ENCODE data around the gene TCEA2.

The TCEA2 gene

GRCh38 chr20:64062596-64063388 is at the start of gene TCEA2:
TSS of gene TCEA2 (plus strand) at chr20:64063198. CDS start at chr20:64063313, 115 bp downstream.
- peak; percentile 91 to 96 (median 93) for DNase-seq (ENCODE audit: low read depth in 3 of 3)

DNA sequence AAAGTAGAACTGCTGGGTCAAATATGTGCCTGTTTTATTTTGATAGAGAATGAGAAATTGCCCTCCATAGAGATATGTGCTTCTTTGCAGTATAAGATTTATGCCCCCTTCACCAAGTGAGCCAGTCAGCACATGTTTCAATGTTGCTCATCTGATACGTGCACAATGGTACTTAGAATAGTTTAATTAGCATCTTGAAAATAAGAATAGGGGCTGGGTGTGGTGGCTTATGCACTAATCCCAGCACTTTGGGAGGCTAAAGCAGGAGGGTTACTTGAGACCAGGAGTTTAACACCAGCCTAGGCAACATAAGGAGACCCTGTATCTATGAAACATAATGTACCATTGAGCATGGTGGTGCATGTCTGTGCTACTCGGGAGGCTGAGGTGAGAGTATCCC is 47.4 kb upstream of the TCEA2 start:
- no peak for DNase-seq (ENCODE audit: low read depth in 3 of 3)

GRCh38 chr20:64021124-64021975 is 41.6 kb upstream of the TCEA2 start:
- no peak for DNase-seq (ENCODE audit: low read depth in 3 of 3)

- DNase-seq (ENCODE audit: low read depth in 3 of 3): no peak
These were observed 40.2 kb upstream of the TCEA2 start for GRCh38 chr20:64022671-64023360.

GRCh38 chr20:64023361-64024140 is 39.4 kb upstream of the TCEA2 start:
- DNase-seq (ENCODE audit: low read depth in 3 of 3): no peak

GRCh38 chr20:64024141-64024990 is 38.6 kb upstream of the TCEA2 start:
- no peak for DNase-seq (ENCODE audit: low read depth in 3 of 3)

- no peak for DNase-seq (ENCODE audit: low read depth in 3 of 3)
These were observed 37.7 kb upstream of the TCEA2 start for GRCh38 chr20:64025101-64025825.

DNA sequence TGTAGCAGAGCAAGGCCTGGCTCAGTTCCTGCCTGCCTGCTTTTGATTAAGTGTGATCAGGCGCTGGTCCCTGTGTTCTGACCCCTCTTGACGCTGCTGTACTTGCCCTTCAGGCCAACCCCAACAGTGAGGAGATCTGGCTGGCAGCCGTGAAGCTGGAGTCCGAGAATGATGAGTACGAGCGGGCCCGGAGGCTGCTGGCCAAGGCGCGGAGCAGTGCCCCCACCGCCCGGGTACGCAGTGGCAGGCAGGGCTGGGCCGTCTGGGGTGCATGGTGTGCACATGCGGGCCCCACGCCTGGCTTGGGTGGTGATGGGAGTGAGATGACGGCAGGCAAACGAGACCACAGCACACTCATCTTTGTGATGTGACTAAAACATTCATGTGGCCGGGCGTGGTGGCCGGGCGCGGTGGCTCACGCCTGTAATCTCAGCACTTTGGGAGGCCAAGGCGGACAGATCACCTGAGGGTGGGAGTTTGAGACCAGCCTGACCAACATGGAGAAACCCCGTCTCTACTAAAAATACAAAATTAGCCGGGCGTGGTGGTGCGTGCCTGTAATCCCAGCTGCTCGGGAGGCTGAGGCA is 37.1 kb upstream of the TCEA2 start:
- no peak for DNase-seq (ENCODE audit: low read depth in 3 of 3)

DNA sequence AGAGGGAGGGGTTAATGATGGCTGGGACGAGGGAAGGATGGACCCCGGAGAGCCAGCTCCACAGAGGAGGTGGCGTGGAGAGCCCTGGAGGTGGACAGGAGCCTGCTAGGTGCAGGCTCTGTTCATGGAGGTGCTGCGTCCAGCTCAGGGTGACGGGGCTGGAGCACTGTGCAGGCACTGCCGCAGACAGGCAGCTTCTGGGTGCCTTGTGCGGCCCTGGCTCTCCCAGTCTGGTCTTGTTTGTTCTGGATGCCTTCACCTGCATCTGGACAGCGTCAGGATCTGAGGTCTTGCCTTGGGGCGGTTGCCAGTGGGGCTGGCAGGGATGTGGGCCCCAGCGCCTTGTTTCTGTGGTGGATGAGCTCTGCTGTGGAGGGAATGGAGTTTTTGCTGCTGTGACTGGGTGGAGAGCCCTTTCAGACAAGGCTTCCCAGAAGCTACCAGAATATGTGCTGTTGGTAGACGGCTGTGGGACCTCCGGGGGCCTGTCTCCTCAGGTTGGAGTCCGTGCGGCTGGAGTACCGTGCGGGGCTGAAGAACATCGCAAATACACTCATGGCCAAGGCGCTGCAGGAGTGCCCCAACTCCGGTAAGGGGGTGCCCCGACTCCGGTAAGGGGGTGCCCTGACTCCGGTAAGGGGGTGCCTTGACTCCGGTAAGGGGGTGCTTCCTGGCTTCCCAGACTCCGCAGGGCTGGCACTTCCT is 34.9 kb upstream of the TCEA2 start:
- DNase-seq (ENCODE audit: low read depth in 3 of 3): no peak

GRCh38 chr20:64029293-64030117 is 33.5 kb upstream of the TCEA2 start:
- no peak for DNase-seq (ENCODE audit: low read depth in 3 of 3)

DNA sequence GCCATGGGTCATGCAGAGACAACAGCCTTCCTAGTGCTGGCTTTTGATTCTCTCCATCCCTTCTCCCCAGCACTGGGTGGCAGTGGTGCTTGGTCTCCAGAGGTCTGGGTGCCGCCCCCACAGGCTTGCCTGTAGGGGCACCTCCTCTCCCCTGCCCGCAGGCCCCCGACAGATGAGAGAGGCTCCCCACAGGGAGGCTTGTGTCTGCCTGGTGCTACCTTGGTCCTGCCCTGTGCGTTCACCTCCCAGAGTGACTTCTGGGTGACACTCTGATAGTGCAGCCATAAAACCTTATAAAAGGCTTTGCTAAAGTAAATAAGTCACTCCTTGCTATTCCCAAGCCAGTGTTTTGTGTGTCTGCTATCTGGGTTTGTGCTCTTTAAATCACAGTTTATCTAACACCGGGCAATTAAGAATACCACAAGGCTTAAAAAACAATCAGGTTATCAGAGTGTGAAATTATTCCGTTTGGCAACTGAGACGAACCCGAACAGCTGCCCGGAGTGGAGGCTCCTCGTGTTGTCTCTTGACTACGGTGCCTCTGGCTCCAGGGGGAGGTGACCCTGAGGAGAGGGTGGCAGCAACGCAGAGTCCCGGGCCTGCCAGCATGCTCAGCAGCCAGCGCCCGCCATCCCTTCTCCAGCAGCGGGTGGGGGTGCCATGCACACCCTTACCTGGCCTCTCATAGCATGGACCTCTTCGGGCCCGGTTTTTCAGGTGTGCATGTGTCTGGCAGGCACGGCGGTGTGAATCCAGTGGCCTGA is 32.4 kb upstream of the TCEA2 start:
- no peak for DNase-seq (ENCODE audit: low read depth in 3 of 3)

GRCh38 chr20:64031822-64032314 is 31.1 kb upstream of the TCEA2 start:
- no peak for DNase-seq (ENCODE audit: low read depth in 3 of 3)

- no peak for DNase-seq (ENCODE audit: low read depth in 3 of 3)
These were observed 30.0 kb upstream of the TCEA2 start for GRCh38 chr20:64032706-64033624.

DNA sequence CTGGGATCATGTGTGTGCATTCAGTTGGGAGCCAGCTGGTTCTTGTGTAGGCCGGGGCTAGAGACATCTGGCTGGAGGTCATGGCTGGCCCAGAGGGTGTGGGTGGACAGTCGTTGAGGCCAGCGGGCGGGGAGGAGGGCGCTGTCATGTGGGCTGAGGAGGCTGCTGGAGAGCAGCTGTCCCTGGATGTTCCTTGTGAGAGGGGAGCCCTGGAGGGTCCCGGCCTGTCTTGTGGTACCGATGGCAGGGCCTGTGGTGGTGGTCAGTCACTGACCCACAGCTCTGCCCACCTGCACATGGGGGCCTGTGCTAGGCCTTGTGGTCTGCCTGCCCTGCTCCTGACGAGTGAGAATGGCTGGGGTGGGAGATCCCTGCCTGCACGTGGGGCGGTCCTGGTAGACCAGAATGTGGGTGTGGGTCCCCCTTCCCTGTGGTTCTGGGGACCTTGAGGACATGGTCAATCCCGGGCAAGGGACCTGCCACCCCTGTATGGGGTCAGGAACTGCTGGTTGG is 29.0 kb upstream of the TCEA2 start:
- no peak for DNase-seq (ENCODE audit: low read depth in 3 of 3)

GRCh38 chr20:64035066-64035932 is 27.7 kb upstream of the TCEA2 start:
- DNase-seq (ENCODE audit: low read depth in 3 of 3): no peak

All from stimulated activated CD4-positive, alpha-beta T cell treated with anti-CD3 and anti-CD28 coated beads, TNF-alpha, amount 100 ng/mL, for 24 hours (primary cell).